Activated naive CD8-positive, alpha-beta T cell treated with anti-CD3 and anti-CD28 coated beads, Interleukin-2, amount 50 U/mL, for 24 hours (primary cell): Measurements from ENCODE around the gene TMEM239.
A peak's percentile ranks its signal among the peaks of the same experiment; 100 is the strongest.
"Not testable (repeated sequence)": the region's sequence is repeated elsewhere in the genome, so short reads cannot be mapped to it uniquely, and the experiment has no call there.

Experiments used
- ATAC-seq: fragments of 150-1000 bp; cut with Tn5 transposase; one replicate; pipeline ENCODE4 v1.10.0; 2021
- DNase-seq: peaks from one replicate; pipeline ENCODE4 v3.0.0; 2021
- H3K27ac Mint-ChIP-seq: one replicate; pipeline ENCODE4 v1.8.0; 2021; ENCODE audit warnings: mild to moderate bottlenecking, mixed read lengths
- H3K27me3 Mint-ChIP-seq: one replicate; pipeline ENCODE4 v1.8.0; 2021; ENCODE audit warnings: mixed read lengths
- H3K36me3 Mint-ChIP-seq: one replicate; pipeline ENCODE4 v1.8.0; 2021; ENCODE audit warnings: low read depth, mixed read lengths
- H3K4me1 Mint-ChIP-seq: one replicate; pipeline ENCODE4 v1.8.0; 2021; ENCODE audit warnings: mixed read lengths
- H3K4me3 Mint-ChIP-seq: one replicate; pipeline ENCODE4 v1.8.0; 2021; ENCODE audit warnings: mild to moderate bottlenecking, moderate library complexity, mixed read lengths
- H3K9me3 Mint-ChIP-seq: one replicate; pipeline ENCODE4 v1.8.0; 2021; ENCODE audit warnings: mixed read lengths

The TMEM239 gene

DNA sequence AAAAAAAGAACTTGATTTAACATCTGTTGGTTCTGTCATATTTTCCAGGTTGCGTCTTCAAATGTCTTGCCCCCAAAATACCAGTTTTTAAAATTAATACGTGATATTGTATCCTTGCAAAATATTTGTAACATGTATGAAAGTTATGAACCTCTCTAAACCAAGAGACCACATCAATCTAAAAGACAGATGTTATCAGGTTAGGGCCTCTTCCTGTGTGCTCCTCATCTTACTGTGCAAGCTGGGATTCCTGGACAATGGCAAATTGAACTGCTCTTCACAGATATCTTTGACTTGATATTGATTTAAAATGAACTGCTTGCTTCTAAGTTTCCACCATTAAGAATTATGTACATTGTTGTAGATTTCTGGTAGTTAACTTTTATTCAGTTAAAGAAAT, 9.6 kb downstream of the TMEM239 start:
- no peak overlapping the region for H3K4me3 Mint-ChIP-seq
- H3K4me1 Mint-ChIP-seq: peaks cover 22% of the 10 kb centered on the region
- H3K9me3 Mint-ChIP-seq: no peaks in the 10 kb centered on the region
- H3K27me3 Mint-ChIP-seq: peaks cover 16% of the 10 kb centered on the region
- no peak overlapping the region for H3K27ac Mint-ChIP-seq
- no peaks in the 10 kb centered on the region for H3K36me3 Mint-ChIP-seq
- no peak for DNase-seq
- ATAC-seq: no peak

DNA sequence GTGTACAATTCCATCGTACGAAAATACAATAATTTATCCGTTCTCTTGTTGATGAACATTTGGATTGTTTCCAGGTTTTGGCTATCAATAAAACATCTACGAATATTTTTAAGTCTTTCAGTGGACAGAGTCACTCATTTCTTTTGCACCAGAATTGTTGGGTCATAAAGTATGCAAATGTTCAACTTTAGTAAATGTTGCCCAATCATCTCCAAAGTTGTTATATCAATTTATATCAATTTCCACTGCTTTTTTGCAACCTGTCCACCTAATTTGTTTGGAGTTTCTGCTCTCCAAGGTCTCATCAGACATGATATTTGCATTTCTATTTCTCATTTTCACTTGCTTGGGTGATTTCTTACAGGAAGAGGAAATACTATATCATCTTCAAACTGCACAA, 10.5 kb downstream of the TMEM239 start:
- Mint-ChIP-seq H3K27me3 (peaks cover 14% of the 10 kb centered on the region), H3K27ac (no peak overlapping the region), H3K36me3 (no peaks in the 10 kb centered on the region), H3K9me3 (no peaks in the 10 kb centered on the region), H3K4me3 (no peak overlapping the region), H3K4me1 (peaks cover 22% of the 10 kb centered on the region)
- ATAC-seq (no peak), DNase-seq (no peak)

DNA sequence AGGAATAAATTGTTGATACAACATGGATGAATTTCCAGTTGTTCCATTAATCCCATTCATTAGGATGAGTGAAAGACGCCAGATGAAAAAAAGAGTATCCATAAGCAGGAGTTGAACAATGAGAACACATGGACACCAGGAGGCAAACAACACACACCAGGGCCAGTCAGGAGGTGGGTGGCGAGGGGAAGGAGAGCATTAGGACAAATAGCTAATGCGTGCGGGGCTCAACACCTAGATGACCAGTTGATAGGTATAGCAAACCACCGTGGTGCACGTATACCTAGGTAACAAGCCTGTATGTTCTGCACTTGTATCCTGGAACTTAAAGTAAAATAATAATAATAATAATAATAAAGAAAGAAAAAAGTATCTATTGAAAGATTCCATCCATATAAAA, 13.2 kb downstream of the TMEM239 start:
- ATAC-seq (no peak), DNase-seq (no peak)
- peaks cover 24% of the 10 kb centered on the region for H3K4me1 Mint-ChIP-seq
- no peak overlapping the region for H3K27ac Mint-ChIP-seq
- H3K4me3 Mint-ChIP-seq: no peak overlapping the region
- no peaks in the 10 kb centered on the region for H3K9me3 Mint-ChIP-seq
- peaks cover 12% of the 10 kb centered on the region for H3K27me3 Mint-ChIP-seq
- H3K36me3 Mint-ChIP-seq: no peaks in the 10 kb centered on the region

DNA sequence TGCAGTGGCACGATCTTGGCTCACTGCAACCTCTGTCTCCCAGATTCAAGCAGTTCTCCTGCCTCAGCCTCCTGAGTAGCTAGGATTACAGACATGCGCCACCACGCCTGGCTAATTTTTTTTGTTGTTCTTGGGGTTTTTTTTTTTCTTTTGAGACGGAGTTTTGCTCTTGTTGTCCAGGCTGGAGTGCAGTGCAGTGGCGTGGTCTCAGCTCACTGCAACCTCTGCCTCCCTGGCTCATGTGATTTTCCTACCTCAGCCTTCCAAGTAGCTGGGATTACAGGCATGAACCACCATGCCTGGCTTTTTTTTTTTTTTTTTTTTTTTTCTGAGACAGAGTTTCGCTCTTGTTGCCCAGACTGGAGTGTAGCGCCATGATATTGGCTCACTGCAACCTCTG, 15.0 kb downstream of the TMEM239 start:
- H3K4me3 Mint-ChIP-seq, H3K27ac Mint-ChIP-seq, DNase-seq, ATAC-seq, H3K9me3 Mint-ChIP-seq, H3K36me3 Mint-ChIP-seq: not testable (repeated sequence)
- Mint-ChIP-seq H3K4me1 (peaks cover 18% of the 10 kb centered on the region), H3K27me3 (peaks cover 12% of the 10 kb centered on the region)

DNA sequence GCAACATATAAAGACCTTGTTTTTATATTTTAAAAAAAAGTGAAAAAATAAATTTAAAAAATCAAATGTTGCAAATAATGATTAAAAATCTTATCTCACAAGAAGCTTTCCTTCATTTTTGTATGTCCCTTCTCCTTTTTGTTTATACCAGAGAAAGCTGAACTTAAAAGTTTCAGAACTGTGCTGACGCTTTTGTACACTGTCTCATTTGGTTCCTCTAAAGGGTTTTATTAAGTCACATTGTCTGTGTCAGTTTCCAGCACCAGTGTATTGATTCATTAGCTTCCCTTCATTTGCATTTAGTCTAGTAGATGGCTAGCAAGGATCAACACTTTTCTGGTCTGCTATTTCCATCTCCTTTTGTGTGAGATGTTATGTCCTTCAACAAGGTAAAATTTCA, 17.6 kb downstream of the TMEM239 start:
- H3K27ac Mint-ChIP-seq: no peak overlapping the region

DNA sequence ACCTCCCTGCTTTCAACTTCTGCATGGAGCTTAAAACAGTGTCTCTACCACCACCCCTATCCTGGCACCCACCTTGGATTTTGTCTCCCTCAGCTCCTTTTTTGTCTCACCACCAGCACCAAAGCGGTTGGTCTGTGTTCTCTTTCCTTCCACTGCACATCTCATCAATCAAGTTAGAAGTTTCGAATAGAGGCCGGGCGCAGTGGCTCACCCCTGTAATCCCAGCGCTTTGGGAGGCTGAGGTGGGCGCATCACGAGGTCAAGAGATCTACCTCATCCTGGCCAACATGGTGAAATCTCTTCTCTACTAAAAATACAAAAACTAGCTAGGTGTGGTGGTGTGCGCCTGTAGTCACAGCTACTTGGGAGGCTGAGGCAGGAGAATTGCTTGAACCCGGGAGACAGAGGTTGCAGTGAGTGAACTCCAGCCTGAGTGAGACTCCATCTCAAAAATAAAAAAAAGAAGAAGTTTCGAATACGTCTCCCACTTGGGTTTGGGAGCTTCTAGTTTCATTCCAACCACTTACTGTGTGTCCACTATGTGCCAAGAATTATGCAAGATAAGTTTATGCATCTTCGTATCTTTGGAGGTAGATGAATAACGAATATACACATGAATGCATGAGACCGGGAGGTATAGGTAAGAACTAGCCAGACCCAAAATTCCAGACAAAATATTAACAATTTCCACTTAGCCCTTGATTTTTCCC, 18.4 kb downstream of the TMEM239 start:
- Mint-ChIP-seq H3K36me3 (peaks cover 25% of the 10 kb centered on the region), H3K4me3 (no peak overlapping the region), H3K27me3 (no peaks in the 10 kb centered on the region), H3K27ac (no peak overlapping the region), H3K4me1 (peaks cover 28% of the 10 kb centered on the region), H3K9me3 (no peaks in the 10 kb centered on the region)
- ATAC-seq (no peak), DNase-seq (no peak)

More for the DNA sequence above, 17.6 kb downstream of the TMEM239 start:
- peaks cover 1% of the 10 kb centered on the region for H3K27me3 Mint-ChIP-seq
- no peak overlapping the region for H3K4me3 Mint-ChIP-seq
- no peaks in the 10 kb centered on the region for H3K9me3 Mint-ChIP-seq
- peaks cover 22% of the 10 kb centered on the region for H3K4me1 Mint-ChIP-seq
- peaks cover 20% of the 10 kb centered on the region for H3K36me3 Mint-ChIP-seq
- DNase-seq: no peak
- no peak for ATAC-seq

DNA sequence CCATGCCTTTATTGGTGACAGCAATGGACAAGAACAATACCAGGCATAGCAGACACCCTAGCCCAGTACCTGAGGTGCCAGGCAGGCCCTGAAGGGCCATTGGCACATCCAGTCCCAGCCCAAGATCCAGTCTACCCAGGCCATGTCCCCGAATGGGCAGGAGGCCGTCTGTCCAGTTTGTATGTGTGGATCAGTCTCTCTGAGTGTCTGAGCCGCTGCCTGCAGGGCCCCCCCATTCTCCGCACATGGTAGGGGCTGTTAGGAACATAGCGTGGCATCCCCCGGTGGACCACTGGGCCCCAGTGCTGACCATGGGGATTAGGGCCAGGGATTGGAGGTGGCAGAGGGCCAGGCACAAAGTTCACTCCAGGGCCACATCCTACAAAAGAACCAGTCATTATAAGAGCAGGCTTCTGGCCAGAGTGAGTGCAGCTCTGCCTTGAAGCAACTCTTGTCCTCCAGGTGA, 19.2 kb downstream of the TMEM239 start:
- H3K4me1 Mint-ChIP-seq: peaks cover 30% of the 10 kb centered on the region
- no peaks in the 10 kb centered on the region for H3K27me3 Mint-ChIP-seq
- H3K27ac Mint-ChIP-seq: no peak overlapping the region
- no peaks in the 10 kb centered on the region for H3K9me3 Mint-ChIP-seq
- DNase-seq: no peak
- H3K4me3 Mint-ChIP-seq: no peak overlapping the region
- no peak for ATAC-seq
- peaks cover 25% of the 10 kb centered on the region for H3K36me3 Mint-ChIP-seq

DNA sequence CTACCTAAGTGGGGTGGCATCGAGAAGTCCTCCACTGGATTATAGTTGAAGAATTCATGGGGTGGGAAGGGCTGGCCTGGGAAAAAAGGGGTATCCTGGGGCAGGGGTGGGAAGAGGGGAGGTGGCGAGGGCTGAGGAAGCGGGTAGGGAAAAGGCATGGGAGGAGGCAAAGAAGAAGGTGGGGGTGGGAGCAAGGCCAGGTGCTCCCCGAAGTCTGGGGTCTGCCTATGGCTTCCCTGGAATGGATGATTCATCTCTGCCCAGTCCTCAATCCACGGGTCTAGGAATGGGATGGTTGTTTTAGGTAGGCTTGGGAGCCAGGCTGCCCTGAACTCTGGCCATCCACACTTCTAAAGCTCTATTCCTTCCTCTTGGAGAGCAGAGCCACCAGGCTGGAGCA, 19.9 kb downstream of the TMEM239 start:
- DNase-seq: no peak
- Mint-ChIP-seq H3K36me3 (peaks cover 25% of the 10 kb centered on the region), H3K4me1 (peaks cover 30% of the 10 kb centered on the region), H3K27me3 (no peaks in the 10 kb centered on the region), H3K27ac (no peak overlapping the region), H3K9me3 (no peaks in the 10 kb centered on the region), H3K4me3 (no peak overlapping the region)
- ATAC-seq: no peak

DNA sequence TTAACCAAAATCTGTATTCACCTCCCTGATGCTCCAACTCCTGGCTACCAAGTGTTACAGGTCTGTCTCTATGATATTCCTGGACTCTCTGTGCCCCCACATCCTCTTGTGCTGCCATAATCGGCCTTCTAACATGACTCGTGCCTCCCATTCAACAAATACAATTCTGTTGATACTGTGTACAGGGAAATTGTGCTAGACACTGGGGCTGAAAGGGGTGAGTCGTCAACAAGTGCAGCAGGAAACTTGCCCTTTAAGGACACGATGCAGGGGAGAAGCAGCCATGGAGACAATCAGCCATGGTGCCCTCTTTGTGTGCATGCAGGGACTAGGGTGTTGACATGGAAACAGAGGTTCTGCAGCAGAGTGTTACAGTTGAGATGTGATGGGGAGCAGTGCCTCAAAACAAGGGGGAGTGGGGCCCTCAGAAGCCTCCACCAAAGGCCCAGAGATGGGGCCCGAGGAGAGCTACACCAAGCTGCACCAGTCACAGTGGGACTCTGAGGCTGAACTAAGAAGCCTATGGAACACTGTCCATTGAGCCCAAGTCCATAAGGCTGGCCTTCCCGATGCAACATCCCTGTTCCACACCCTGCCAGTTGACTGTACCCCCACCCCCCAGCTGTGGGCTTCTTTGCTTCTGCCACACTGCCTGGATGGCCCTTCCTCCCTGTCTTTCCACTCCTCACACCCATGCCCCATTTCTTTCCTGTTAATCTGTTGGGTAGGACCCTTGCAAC, 21.2 kb downstream of the TMEM239 start:
- Mint-ChIP-seq H3K27me3 (no peaks in the 10 kb centered on the region), H3K36me3 (peaks cover 25% of the 10 kb centered on the region), H3K4me1 (peaks cover 26% of the 10 kb centered on the region), H3K9me3 (no peaks in the 10 kb centered on the region), H3K4me3 (no peak overlapping the region), H3K27ac (no peak overlapping the region)
- DNase-seq: no peak
- ATAC-seq: no peak

DNA sequence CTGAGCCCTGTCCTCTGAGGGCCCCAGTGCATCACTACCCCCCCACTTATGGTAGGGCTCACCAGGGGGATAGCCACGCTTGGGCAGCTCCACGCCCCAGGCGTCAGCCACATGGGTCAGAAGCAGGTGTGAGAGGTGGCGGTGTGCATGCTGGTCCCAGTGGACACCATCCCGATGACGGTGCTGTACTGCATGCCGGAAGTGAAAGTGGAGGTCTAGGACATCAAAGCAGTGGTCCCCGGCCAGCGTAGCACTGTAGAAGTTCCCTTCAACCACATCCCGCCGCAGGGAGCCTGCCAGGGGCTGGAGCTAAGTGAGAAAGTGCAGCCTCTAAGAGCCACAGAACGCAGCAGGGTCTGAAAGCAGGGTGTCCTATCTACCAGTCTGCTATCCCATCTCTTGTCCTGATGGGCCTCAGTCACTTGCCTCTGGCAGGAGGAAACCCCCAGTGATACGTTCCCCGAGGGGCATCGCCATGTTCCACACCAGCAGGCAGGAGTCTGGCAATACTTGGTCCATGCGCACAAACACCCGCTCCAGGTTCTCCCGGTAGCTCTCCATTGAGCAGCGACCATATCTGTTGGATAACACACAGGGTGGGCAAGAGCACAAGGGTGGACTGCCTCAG, 22.1 kb downstream of the TMEM239 start:
- H3K4me1 Mint-ChIP-seq: peaks cover 30% of the 10 kb centered on the region
- peaks cover 25% of the 10 kb centered on the region for H3K36me3 Mint-ChIP-seq
- no peak for ATAC-seq
- no peak overlapping the region for H3K4me3 Mint-ChIP-seq
- no peaks in the 10 kb centered on the region for H3K27me3 Mint-ChIP-seq
- H3K27ac Mint-ChIP-seq: no peak overlapping the region
- H3K9me3 Mint-ChIP-seq: no peaks in the 10 kb centered on the region
- no peak for DNase-seq

DNA sequence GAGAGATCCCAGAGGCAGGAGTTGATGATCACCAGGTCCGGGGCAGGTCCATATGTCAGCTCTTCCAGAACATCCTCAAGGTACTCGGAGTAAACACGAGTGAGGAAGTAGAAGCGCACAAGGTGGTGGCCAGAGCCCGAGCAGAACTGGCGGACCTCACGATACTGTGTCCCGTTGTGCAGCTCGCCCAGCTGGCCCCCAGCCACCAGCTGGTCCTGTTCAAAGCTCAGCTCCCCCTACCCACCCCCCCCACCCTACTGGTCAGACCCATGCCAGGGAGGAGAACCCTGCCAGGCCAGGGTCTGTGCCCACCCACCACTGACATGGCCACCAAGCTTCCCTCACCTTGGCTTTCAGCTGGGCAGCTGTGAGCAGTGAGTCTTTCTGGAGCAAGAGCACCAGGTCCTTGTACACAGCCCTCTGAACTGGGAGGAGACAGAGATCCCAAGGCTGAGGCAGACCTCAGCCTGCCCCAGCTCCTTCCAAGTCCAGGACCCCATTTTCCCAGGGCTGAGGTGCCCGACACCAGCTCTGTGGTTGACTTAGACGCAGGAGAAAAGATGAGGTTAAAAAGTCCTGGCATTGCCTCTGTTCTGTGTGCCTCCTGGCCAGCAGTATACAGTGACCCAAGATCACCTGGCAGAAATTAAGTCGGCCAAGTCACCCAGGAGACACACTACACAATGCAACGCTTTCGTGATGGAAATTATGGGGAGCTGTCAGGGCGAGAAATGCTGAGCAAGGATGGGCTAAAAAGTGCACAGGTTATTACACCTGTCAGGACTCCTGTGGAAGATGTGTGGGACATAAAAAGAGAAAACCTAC, 22.9 kb downstream of the TMEM239 start:
- Mint-ChIP-seq H3K4me3 (peak overlapping the region; percentile 77), H3K9me3 (no peaks in the 10 kb centered on the region), H3K36me3 (peaks cover 26% of the 10 kb centered on the region), H3K27me3 (no peaks in the 10 kb centered on the region), H3K4me1 (peaks cover 38% of the 10 kb centered on the region), H3K27ac (peak overlapping the region; percentile 91)
- no peak for DNase-seq
- no peak for ATAC-seq

DNA sequence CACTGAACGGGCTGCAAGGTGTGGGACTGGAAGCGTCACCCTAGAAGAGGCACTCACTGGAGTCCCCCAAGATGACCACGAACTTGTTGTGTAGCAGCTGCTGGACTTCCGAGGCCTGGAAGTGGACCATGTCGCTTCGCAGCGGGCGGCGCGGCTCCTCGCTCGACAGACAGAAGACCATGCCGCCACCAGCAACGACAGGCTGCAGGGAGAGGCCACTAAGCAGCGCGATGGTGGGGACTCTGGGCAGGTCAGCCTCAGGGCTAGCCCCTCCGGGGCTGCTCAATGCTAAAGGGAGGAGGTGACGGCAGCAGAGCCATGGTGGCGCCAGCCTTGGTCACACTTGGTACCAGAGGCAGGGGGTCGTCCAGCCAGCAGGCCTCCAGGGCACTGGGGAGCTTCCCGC, 23.6 kb downstream of the TMEM239 start:
- ATAC-seq (no peak), DNase-seq (no peak)
- peaks cover 45% of the 10 kb centered on the region for H3K4me1 Mint-ChIP-seq
- peak overlapping the region; percentile 91 for H3K27ac Mint-ChIP-seq
- peak overlapping the region; percentile 77 for H3K4me3 Mint-ChIP-seq
- H3K9me3 Mint-ChIP-seq: no peaks in the 10 kb centered on the region
- peaks cover 25% of the 10 kb centered on the region for H3K36me3 Mint-ChIP-seq
- no peaks in the 10 kb centered on the region for H3K27me3 Mint-ChIP-seq

DNA sequence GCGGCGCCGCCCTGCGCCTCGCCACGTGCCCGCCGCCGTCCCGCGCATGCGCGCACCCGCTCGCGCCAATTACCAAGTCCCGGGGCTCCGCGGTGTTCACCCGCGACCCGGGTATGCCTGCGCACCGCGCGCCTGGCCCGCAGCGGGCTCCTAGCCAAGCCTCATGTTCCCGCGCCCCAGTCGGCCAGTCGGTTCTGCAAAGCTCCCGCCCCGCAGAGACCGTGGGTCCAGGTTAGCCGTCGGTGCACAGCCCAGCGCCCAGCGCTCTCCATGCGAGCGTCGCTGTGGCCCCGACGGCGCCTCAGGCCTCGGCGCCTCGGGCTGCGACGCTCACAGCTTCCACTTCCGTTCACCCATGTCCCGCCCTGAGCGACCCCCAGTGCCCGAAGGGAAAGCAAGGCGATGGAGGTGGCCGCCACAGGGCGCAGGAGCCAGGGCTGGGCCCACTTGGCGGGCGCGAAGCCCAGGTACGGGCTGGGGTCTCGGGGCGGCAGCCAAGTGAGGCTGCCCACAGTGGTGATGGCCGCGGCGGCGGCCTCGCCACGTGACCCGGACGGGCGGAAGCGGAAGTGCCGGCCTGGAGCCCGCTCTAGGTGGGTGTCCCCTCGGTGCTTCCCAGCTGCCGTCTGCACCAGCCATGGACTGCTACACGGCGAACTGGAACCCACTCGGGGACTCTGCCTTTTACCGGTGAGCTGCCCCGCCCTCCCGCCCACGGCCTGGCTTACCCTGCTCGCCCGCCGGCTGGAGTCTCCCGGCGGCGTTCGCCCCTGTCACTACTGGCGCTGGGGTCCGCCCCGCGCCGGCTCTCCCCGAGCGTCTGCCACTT, 24.2 kb downstream of the TMEM239 start, which contains the start of the genes PCED1A and VPS16:
Gene PCED1A, minus strand, starts transcription at position 518 of the 829 bp plus-strand sequence. CDS start 743 bp downstream, outside the sequence.
Gene VPS16, plus strand, starts transcription at position 608 of the 829 bp plus-strand sequence. Its CDS starts 30 bp downstream, at position 638.
- H3K27ac Mint-ChIP-seq: peak within 1 kb of the TSS; percentile 91

More for the DNA sequence above, 24.2 kb downstream of the TMEM239 start, which contains the start of the genes PCED1A and VPS16:
- DNase-seq (peak; percentile 90), ATAC-seq (peak; percentile 99)
- Mint-ChIP-seq H3K4me1 (peaks cover 50% of the 10 kb centered on the region), H3K4me3 (peak within 1 kb of the TSS; percentile 90), H3K27me3 (no peaks in the 10 kb centered on the region), H3K9me3 (no peaks in the 10 kb centered on the region), H3K36me3 (peaks cover 20% of the 10 kb centered on the region)
